Erythroblast (primary cell): ENCODE results near the gene ARL15.

Source experiments
- GATA1 ChIP-seq: IDR thresholded peaks from 2 replicates; pipeline ENCODE4 v1.6.1; 2011; ENCODE audit warnings: low read depth, mild to moderate bottlenecking, control low read depth, low read length, moderate library complexity
- POLR2A ChIP-seq: IDR thresholded peaks from 2 replicates; pipeline ENCODE4 v1.6.1; 2011; ENCODE audit warnings: mild to moderate bottlenecking, low read length

DNA sequence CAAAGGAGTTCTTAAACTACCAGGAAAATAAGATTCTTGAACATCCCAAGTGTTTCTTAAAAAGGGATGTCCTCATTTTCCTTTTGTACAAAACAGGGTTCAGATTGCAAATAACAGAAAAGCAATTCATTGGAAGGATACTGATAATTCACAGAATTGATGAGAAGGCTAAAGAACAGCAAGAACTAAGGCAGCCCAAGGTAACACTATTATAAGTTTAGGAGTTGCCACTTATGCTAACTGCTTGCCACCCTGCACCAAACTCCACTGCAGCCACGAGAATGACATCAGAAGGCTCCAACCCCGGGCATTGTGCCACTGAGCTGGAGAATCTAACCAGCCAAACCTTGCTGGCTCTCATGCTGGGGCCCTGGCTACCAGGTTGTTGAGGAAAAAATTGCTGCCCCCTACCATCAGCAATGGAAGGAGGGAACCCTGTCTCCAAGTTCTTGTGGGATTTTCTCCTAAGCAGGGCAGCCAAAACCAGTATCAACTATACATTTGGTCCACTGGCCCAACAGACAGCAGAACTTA is 123.4 kb downstream of the ARL15 start:
- TF ChIP-seq POLR2A: no peak
- no peak for TF ChIP-seq GATA1
